GM18873 (cell line): ENCODE measurements around the gene CCT3.
A peak's percentile ranks its signal among the peaks of the same experiment; 100 is the strongest.

Source experiments
- ATAC-seq: cut with Tn5 transposase; IDR thresholded peaks from one replicate; pipeline ENCODE4 v1.9.1; 2021; ENCODE audit warnings: mild to moderate bottlenecking, moderate library complexity, moderate number of reproducible peaks; ENCODE audit not compliant: unreplicated experiment, low FRiP score

Gene CCT3

GRCh38 chr1:156282479-156283222 lies 55.4 kb downstream of the CCT3 start, which contains the start of gene SMG5:
TSS of gene SMG5 (minus strand) at chr1:156282825. CDS start at chr1:156282680, 145 bp downstream.
- ATAC-seq: peak; percentile 78

GRCh38 chr1:156281693-156282478 lies 56.2 kb downstream of the CCT3 start:
- ATAC-seq: no peak

DNA sequence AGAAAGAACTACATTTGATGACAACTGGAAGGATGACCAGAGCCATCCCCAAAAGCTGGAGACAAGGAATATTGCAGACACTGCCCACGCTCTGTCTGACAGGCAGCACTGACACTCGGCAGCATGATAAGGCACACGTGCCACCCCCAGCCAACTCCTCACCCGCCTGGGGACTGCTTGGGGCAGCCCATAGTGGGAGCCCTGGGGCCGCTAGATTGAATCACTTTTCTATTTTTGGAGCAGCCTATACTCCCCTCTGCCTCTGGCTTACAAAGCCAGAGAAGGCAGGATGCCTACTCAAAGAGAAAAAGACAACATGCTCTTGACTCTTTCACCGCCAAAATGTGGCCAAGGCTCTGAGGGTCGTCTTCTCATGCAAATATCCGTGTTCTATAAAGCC lies 56.8 kb downstream of the CCT3 start:
- ATAC-seq: no peak

GRCh38 chr1:156279837-156280236 lies 58.3 kb downstream of the CCT3 start:
- no peak for ATAC-seq

- no peak for ATAC-seq
Measured at GRCh38 chr1:156276966-156277381, 61.1 kb downstream of the CCT3 start.

GRCh38 chr1:156276532-156276931 lies 61.6 kb downstream of the CCT3 start:
- ATAC-seq: no peak

DNA sequence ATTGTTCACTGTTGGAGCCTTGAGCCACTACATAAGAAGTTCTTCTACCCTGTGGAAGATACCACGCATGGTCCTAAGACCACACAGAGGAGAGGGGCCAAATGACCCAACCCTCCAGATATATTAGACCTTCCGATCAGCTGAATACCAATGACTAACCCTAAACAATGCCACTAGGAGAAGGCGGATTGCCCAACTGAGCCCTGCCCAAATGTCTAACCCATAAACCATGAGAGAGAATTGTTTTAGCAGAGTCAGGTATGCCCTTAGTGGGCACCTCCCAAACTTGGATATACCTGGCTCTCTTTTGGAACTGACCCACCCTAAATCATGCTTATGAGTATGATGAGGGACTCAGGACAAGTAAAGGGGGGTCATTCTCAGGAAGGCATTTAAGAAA lies 67.8 kb downstream of the CCT3 start:
- no peak for ATAC-seq

DNA sequence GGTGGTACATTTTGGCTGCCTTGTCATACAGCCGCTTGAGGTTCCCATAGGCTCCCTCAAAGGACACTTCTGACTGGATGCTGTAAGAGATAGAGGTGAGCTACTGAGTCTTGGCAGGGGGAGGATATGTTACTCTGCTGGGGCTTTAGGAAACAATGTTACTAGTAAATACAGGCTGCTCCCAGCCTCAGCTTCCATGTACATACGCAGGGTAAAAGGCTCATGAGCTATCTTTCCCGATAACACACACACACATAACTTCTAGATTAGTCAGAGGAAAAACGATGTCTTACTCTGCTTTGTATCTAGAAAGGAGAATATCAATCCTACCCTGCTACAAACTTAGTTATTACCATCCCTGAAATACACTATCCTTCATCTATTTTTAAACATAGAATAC lies 69.8 kb downstream of the CCT3 start:
- ATAC-seq: no peak

DNA sequence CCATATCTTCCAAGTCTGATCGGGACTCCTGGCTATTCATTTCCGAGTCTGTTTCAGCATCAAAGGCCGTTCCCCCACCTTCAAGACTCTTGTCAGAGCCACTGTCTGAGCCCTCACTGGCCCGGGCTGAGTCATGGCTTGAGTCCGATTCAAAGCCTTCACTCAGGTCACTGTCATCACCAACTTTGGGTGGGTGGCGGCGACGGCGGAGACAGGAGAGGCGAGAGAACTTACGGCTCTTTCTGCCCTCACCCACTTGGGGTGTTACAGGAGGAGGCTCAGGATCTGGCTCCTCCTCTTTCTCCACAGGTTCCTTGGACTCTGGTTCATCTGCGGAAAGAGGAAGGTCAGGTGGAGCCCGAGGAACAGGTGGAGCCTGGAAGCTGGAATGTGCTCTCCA lies 72.0 kb downstream of the CCT3 start:
- ATAC-seq: no peak

GRCh38 chr1:156263288-156263655 lies 74.8 kb downstream of the CCT3 start:
- no peak for ATAC-seq

GRCh38 chr1:156262461-156263287 lies 75.4 kb downstream of the CCT3 start:
- no peak for ATAC-seq

- ATAC-seq: no peak
Measured at GRCh38 chr1:156260896-156261295, 77.2 kb downstream of the CCT3 start.

GRCh38 chr1:156259805-156260204 lies 78.3 kb downstream of the CCT3 start:
- no peak for ATAC-seq
